Measurements from ENCODE around the gene IMPDH1. TPM values are rescaled to one million over a fixed set of nuclear protein-coding genes. Genes with fewer than 3 reads are reported as not detected.

Gene IMPDH1
- total RNA-seq, 2 donors from 2014 or later: 48.1 to 59.7 TPM

- no peaks in the 10 kb centered on the region for H3K4me1 ChIP-seq (ENCODE audit: control insufficient read depth in 1 of 2, low read depth in 2 of 2)
- H3K27me3 ChIP-seq (replicated peaks; ENCODE audit: insufficient read depth): no peaks in the 10 kb centered on the region
- no peak for ATAC-seq (ENCODE audit: insufficient number of reproducible peaks, low FRiP score, low read depth)
- H3K27ac ChIP-seq: no peak overlapping the region
- TF ChIP-seq CTCF (IDR thresholded peaks at IDR 0.05): no peak
- H3K9me3 ChIP-seq: no peaks in the 10 kb centered on the region
- H3K4me3 ChIP-seq: no peak overlapping the region
- H3K36me3 ChIP-seq: no peaks in the 10 kb centered on the region
- DNase-seq (ENCODE audit: low spot score): no peak
Measured at GRCh38 chr7:128374041-128374440, 35.7 kb downstream of the IMPDH1 start.

DNA sequence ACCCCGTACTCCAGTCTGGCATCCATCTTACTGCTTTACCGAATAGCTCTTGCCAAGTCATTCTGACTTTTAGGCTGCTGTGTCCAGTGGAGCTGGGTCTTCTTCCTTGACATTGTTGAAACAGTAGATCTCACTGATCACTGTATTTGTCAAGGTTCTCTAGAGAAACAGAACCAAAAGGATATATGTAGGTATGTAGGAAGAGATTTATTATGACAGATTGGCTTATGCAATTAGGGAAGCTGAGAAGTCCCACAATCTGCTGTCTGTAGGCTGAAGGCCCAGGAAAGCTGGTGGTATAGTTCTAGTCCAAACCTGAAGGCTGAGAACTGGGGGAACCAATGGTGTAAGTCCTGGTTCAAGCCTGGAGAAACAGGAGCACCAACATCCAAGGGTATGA lies 36.2 kb downstream of the IMPDH1 start:
- H3K4me1 ChIP-seq (ENCODE audit: control insufficient read depth in 1 of 2, low read depth in 2 of 2): no peaks in the 10 kb centered on the region
- DNase-seq (ENCODE audit: low spot score) (no peak), ATAC-seq (ENCODE audit: insufficient number of reproducible peaks, low FRiP score, low read depth) (no peak)
- no peak overlapping the region for H3K27ac ChIP-seq
- no peak overlapping the region for H3K4me3 ChIP-seq
- no peaks in the 10 kb centered on the region for H3K9me3 ChIP-seq
- H3K36me3 ChIP-seq: no peaks in the 10 kb centered on the region
- TF ChIP-seq CTCF (IDR thresholded peaks at IDR 0.05): no peak
- no peaks in the 10 kb centered on the region for H3K27me3 ChIP-seq (replicated peaks; ENCODE audit: insufficient read depth)

DNA sequence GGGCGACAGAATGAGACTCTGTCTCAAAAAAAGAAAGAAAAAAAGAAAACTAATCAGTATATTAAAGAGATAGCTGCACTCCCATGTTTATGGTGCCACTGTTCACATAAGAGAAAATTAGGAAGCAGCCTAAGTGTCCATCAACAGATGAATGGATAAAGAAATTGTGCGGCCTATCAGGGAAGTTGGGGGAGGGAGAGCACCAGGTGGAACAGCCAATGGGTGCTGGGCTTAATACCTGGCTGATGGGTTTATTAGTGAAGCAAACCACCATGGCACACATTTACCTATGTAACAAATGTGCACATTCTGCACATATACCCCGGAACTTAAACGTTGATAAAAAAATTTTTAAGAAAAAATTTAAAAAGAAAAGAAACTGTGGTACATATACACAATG lies 39.3 kb downstream of the IMPDH1 start:
- no peak for ATAC-seq (ENCODE audit: insufficient number of reproducible peaks, low FRiP score, low read depth)
- no peak for TF ChIP-seq CTCF (IDR thresholded peaks at IDR 0.05)
- H3K36me3 ChIP-seq: no peaks in the 10 kb centered on the region

GRCh38 chr7:128366986-128367385 lies 42.8 kb downstream of the IMPDH1 start:
- no peaks in the 10 kb centered on the region for H3K27me3 ChIP-seq (replicated peaks; ENCODE audit: insufficient read depth)
- H3K27ac ChIP-seq: no peak overlapping the region
- TF ChIP-seq CTCF (IDR thresholded peaks at IDR 0.05): no peak
- H3K4me1 ChIP-seq (ENCODE audit: control insufficient read depth in 1 of 2, low read depth in 2 of 2): peaks cover under 1 to 4% of the 10 kb centered on the region in 2 donors
- no peak overlapping the region for H3K4me3 ChIP-seq
- ATAC-seq (ENCODE audit: insufficient number of reproducible peaks, low FRiP score, low read depth) (no peak), DNase-seq (ENCODE audit: low spot score) (no peak)
- no peaks in the 10 kb centered on the region for H3K36me3 ChIP-seq
- H3K9me3 ChIP-seq: no peaks in the 10 kb centered on the region

More for the DNA sequence above, 39.3 kb downstream of the IMPDH1 start:
- Histone ChIP-seq H3K9me3 (no peaks in the 10 kb centered on the region), H3K4me3 (no peak overlapping the region), H3K27me3 (replicated peaks; ENCODE audit: insufficient read depth) (no peaks in the 10 kb centered on the region), H3K4me1 (ENCODE audit: control insufficient read depth in 1 of 2, low read depth in 2 of 2) (no peaks in the 10 kb centered on the region), H3K27ac (no peak overlapping the region)
- no peak for DNase-seq (ENCODE audit: low spot score)

- Histone ChIP-seq H3K9me3 (no peaks in the 10 kb centered on the region), H3K4me3 (no peak overlapping the region), H3K4me1 (ENCODE audit: control insufficient read depth in 1 of 2, low read depth in 2 of 2) (peaks cover 3 to 9% of the 10 kb centered on the region in 2 donors), H3K27ac (no peak overlapping the region), H3K36me3 (no peaks in the 10 kb centered on the region), H3K27me3 (replicated peaks; ENCODE audit: insufficient read depth) (no peaks in the 10 kb centered on the region)
- no peak for DNase-seq (ENCODE audit: low spot score)
- no peak for TF ChIP-seq CTCF (IDR thresholded peaks at IDR 0.05)
- no peak for ATAC-seq (ENCODE audit: insufficient number of reproducible peaks, low FRiP score, low read depth)
Measured at GRCh38 chr7:128366300-128366699, 43.5 kb downstream of the IMPDH1 start.

Data from thoracic aorta (tissue), 2 donors.